GM21529 (cell line): Measurements from ENCODE around the gene TRAPPC6A.

ENCODE experiments used
- ATAC-seq: cut with Tn5 transposase; IDR thresholded peaks from one replicate; pipeline ENCODE4 v1.9.1; 2021; ENCODE audit not compliant: unreplicated experiment

TRAPPC6A gene

GRCh38 chr19:45150180-45150579 lies 27.9 kb downstream of the TRAPPC6A start:
- ATAC-seq: no peak

GRCh38 chr19:45149129-45149528 lies 28.9 kb downstream of the TRAPPC6A start:
- ATAC-seq: no peak

DNA sequence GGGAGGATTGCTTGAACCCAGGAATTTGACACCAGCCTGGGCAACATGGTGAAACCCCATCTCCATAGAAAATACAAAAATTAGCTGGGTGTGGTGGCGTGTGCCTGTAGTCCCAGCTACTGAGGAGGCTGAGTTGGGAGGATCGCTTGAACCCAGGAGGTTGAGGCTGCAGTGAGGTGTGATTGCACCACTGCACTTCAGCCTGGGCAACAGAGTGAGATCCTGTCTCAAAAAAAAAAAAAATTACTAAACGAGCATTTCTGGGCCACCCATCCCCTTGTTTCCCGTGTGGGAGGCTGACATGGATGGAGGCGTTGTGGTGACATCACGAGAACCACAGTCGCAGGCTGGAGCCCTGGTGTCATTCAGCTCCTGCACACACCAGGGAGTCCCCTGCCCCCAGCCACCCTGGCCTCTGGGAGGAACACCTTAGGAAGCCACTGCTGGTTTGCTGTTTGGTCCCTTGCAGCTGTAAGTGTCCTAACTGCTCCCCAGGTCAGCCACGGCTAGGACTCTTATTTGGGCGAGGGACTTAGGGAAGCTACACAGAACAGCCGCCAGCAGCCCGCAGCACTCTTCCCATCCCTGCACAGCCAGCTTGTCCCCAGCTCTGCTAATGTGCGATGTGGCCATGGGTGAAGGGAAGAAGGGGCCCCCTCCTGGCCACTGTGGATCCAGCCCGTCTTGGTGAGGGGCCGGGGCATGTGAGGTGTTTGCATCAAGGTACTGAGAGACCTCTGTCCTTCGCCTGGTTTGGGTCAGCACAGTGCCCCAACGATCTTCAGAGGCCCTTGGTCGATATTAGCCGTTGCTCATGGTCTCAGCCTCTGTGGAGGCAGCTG lies 30.0 kb downstream of the TRAPPC6A start:
- no peak for ATAC-seq

DNA sequence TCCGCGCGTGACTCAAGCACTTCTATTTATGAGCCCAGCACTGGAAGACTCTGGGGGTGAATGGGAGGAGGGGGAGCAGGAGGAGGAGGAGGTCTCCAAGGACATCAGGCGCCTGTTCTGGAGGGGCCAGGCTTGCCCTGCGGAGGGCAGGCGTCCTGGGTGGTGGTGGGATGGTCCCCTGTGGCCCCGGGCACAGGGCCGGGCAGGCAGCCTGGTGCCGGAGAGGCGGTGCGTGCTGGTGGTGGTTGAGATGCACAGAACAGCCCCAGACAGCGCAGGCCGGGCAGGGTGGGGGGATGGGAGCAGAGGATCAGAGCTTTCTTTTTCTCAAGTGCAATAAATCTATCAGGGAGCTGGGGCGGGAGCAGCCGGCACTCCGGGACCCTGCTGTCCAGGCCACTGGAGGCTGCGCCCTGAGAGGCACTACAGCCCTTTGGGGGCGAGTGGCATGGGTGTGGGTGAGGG lies 31.3 kb downstream of the TRAPPC6A start:
- ATAC-seq: no peak

DNA sequence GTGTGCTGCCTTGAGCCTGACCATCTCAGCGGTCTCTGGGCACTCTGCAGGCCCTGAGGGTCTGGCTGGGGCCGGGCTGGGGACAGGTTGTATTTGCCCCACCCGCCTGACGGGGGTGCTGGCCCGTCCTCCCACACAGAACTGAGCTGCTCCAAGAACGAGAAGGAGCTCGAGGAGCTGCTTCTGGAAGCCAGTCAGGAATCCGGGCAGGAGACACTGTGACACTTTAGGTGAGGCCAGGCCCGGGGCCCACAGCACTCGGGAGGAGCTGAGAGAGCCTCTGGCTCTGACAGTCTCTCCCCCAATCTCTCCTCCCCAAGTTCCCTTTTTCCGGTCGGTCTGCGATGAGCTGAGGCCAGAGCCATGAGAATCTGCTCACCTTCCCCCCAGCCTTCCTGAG lies 31.8 kb downstream of the TRAPPC6A start:
- ATAC-seq: no peak

GRCh38 chr19:45145270-45146189 lies 32.5 kb downstream of the TRAPPC6A start:
- no peak for ATAC-seq

GRCh38 chr19:45144431-45145269 lies 33.4 kb downstream of the TRAPPC6A start:
- ATAC-seq: no peak

- ATAC-seq: no peak
These were observed 35.3 kb downstream of the TRAPPC6A start for GRCh38 chr19:45142726-45143110.

- ATAC-seq: no peak
These were observed 35.9 kb downstream of the TRAPPC6A start for GRCh38 chr19:45142016-45142725.

- no peak for ATAC-seq
These were observed 36.7 kb downstream of the TRAPPC6A start for GRCh38 chr19:45141203-45141900.

DNA sequence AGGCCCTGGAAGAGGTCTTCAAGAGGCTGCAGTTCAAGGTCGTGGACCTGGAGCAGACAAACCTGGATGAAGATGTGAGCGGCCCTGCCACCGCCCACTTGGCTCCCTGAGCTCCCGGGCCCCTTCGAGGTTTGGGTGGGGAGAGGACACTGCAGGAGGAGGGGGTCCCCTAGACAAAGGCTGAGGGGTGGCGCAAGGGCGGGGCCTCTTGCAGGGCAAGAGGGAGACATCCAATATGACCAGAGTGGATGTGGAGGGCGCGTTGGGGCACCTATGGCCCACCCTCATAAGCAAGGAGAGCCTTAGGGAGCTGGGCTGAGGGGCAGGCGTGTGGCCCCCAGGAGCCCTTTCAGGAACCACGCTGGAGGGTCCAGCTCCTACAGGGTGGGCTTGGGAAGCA lies 37.5 kb downstream of the TRAPPC6A start:
- no peak for ATAC-seq

DNA sequence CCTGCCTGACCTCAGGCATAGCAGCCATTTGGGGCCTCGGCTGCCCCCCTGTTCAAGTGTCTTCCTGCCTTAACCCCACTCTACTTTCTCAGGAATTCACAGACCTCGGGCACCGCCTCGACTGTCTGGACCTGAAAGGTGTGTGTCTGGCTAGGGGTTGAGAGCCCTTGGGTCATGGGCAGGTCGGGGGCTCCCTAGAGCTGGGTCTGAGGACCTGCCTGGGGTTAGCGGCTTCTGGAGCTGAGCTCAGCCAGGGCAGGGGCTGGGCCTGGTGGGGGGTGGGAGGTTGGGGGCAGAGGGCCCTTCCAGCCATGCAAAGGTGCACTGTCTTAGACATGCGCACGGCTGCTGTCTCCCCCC lies 37.9 kb downstream of the TRAPPC6A start:
- ATAC-seq: no peak

- no peak for ATAC-seq
These were observed 38.5 kb downstream of the TRAPPC6A start for GRCh38 chr19:45139286-45140143.

DNA sequence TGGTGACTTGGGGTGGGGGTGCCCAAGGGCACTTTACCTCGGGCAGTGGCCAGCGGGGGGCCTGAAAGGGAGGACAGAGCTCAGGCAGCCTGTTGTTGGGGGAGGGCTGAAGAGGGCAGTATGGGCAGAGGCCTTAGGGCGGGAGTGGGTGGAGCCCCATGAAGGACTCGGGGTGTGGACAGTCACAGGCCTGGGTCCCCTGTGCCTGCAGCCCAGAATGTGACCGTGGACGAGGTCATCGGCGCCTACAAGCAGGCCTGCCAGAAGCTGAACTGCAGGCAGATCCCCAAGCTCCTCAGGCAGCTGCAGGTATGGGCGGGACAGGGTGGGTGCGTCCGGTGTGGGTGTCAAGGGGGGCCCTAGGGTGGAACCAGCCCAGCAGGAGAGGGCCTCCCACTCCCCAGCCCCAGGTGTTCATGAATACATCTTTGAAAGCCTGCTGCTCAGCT lies 39.7 kb downstream of the TRAPPC6A start:
- ATAC-seq: no peak

GRCh38 chr19:45137179-45137761 lies 40.8 kb downstream of the TRAPPC6A start:
- ATAC-seq: peak; percentile 74

GRCh38 chr19:45136507-45137178 lies 41.4 kb downstream of the TRAPPC6A start:
- ATAC-seq: no peak

DNA sequence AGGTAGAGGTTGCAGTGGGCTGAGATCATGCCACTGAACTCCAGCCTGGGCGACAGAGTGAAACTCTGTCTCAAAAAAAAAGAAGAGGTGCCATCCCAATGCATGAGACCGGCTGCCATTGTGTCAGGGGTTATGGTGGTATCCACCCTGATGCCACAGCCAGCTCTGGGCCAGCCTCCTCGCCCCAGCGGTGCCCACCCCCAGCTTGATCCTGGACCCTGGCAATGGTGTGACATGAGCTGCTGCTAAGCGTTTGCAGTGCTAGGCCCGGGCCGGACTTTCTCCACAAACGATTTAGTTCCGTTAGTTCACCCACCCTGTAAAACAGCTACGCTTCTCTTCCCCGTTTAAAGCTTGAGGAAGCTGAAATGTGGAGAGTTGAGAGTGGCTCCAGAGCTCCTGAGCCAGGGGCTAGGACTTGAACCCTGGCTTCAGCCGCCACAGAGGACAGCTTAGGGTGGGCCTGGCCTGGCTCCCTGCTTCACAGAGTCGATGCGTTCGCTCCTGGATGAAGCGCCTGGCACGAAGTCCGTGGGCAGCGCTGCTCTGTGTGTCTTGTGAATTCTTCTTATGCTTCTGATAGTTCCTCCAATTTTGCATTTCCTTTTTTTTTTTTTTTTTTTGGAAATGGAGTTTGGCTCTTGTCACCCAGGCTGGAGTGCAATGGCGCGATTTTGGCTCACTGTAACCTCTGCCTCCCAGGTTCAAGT lies 42.7 kb downstream of the TRAPPC6A start:
- ATAC-seq: no peak
